ENCODE results near the gene EVI5. TPM values are rescaled to one million over a fixed set of nuclear protein-coding genes. Genes with fewer than 3 reads are reported as not detected.
"Not testable (repeated sequence)": the region's sequence is repeated elsewhere in the genome, so short reads cannot be mapped to it uniquely, and the experiment has no call there.

The EVI5 gene
- total RNA-seq, 2 donors from 2014 or later = 33.0 to 37.7 TPM

DNA sequence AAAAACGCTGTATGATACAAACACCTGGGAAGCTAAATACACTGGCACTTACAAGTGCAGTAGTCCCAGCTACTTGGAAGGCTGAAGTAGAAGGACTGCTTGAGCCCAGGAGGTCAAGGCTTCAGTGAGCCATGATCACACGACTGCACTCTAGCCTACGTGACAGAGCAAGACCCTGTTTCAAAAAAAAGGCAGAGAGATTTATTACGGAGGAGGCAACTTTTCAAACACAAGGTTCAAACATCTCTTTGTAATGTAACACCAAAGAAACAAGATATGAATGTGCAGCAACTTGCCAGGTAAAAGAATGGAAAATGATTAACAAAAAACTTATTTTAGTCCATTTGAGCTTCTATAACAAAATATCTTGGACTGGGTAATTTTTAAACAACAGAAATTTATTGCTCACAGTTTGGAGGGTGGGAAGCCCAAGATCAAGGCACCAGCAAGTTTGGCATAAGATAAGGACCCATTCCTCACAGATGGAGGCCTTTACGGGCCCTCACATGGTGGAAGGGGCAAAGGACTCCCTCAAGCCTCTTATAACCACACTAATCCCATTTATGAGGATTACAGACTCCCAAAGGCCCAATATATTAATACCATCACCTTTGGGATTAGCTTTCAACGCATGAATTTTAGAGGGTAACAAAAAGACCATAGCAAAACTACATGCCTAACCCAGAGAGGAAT, 73.3 kb downstream of the EVI5 start:
- intact Hi-C loops (cut with DNase I, micrococcal nuclease) = no loop called here
- DNase-seq (no peak), ATAC-seq (no peak)

- ATAC-seq (no peak), DNase-seq (no peak)
Measured at GRCh38 chr1:92709738-92710137, 75.2 kb downstream of the EVI5 start.

GRCh38 chr1:92708368-92708950, 76.4 kb downstream of the EVI5 start:
- intact Hi-C loops (cut with DNase I, micrococcal nuclease) = no loop called here
- no peak for ATAC-seq

More at GRCh38 chr1:92709738-92710137, 75.2 kb downstream of the EVI5 start:
- intact Hi-C loops (cut with DNase I, micrococcal nuclease) = no loop called here

DNA sequence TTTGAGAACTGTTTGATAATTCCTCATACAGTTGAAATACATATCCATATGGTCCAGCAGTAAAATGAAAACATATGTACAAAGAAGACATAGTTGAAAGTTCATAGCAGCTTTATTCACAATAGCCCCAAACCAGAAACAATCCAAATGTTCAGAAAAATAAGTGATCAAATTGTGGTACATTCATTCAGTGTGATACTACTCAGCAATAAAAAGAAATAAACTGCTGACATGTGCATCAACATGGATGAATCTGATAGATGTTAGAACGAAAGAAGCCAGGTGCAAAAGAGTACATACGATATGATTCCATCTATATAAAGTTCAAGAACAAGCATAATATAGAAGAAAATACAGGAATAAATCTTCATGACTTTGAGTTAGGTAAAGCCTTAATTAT, 77.2 kb downstream of the EVI5 start:
- no peak for ATAC-seq
- intact Hi-C loops (cut with DNase I, micrococcal nuclease) = no loop called here

More at GRCh38 chr1:92708368-92708950, 76.4 kb downstream of the EVI5 start:
- DNase-seq = no peak

DNA sequence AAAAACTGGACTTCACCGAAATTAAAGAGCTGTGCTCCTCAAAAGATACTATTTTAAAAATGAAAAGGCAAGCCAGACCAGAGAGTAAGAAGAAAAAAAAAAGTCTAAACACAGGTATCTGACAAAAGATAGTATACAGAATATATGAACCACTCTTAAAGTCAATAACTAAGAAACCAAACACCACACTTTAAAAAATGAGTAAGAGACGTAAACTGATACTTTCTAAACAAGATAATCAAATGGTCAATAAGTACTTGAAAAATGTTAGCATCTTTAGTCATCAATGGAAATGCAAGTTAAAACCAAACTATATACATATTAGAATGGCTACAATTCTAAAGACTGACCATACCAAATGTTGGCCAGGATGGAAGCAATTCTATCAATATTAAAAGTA, 77.6 kb downstream of the EVI5 start:
- intact Hi-C loops (cut with DNase I, micrococcal nuclease) = no loop called here
- no peak for ATAC-seq
- DNase-seq = no peak

More for the DNA sequence above, 77.2 kb downstream of the EVI5 start:
- no peak for DNase-seq

DNA sequence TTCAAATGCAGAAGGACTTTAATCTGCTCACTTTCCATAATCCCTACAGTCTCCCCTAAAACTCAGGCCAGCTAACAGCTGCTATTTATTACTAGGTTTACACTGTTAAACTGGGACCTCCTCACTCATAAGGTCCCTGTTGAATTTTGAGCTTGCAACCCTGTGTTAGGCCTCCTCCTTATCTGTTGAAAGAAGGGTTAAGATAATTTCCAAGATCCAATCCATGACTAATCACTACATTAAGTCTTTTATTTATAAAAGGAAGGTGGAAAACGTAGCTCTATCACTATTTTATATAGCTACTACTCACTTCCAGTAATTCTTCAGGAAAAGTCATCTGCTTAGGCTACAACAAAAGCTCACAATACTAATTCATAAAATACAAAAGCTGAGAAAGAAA, 79.5 kb downstream of the EVI5 start:
- ATAC-seq = no peak
- DNase-seq = no peak
- intact Hi-C loops (cut with DNase I, micrococcal nuclease) = no loop called here

DNA sequence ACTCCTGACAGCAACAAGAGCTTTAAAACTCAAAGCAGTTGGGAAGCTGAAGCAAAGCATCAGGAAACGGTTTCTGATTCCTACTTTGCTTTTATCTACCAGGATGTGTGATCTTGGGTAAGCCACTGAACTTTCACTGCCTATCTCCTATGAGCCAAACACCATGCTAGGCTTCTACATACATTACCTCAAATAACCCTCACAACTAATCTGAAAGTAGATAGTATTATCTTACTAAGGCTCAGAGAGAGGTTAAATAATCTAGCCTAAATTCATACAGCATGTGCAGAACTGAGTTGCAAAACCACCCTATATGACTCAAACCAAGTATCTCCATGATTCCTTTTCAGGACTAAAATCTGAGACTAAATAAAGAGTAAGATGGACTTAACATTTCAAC, 83.8 kb downstream of the EVI5 start:
- no peak for DNase-seq
- no peak for ATAC-seq
- intact Hi-C loops (cut with DNase I, micrococcal nuclease) = no loop called here

GRCh38 chr1:92698932-92699331, 86.0 kb downstream of the EVI5 start:
- no peak for DNase-seq
- no peak for ATAC-seq
- intact Hi-C loops (cut with DNase I, micrococcal nuclease) = no loop called here

GRCh38 chr1:92695104-92695503, 89.8 kb downstream of the EVI5 start:
- intact Hi-C loops (cut with DNase I, micrococcal nuclease) = no loop called here
- ATAC-seq (no peak), DNase-seq (no peak)

DNA sequence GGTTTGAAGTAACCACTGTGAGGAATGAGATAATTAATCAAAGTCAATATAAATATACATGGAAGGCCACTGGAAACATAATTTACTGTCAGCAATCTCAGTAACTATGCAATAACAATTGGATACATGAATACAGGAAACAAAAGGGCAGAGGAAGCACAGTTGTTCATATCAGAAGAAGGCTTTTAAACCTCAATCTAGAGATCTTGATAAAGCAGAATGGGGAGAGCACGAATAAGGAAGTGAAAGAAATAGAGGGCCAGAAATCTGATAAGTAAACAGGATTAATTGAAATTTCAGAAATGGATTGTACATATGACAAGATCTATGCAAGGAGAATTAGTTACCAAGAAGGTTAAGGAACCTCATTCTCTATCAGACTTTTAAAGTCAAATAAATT, 93.0 kb downstream of the EVI5 start:
- intact Hi-C loops (cut with DNase I, micrococcal nuclease) = no loop called here
- DNase-seq = no peak
- no peak for ATAC-seq

DNA sequence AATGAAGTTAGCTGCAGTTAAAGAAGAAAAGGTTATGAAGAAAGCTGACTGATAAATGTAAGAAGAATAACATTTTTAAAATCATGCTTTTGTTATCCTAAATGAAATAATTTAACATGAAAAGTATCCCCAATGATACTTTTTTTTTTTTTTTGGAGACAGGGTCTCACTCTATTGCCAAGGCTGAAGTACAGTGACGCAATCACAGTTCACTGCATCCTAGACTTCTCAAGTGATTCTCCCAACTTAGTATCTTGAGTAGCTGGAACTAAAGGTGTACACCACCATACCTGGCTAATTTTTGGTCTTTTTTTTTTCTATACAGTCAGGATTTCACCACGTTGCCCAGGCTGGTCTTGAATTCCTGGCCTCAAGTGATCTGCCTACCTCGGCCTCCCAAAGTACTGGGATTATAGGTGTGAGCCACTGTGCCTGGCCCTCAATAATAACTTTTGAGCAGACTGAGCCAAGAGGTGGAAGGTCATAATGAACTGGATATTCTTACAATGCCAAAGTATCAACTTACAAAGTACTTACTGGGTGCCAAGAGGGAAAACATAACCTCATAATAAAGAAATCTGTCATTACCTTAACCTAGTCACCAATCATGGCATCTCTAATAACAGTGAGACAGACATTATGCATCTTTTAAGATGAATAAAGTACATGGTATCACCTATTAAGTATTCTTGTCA, 94.5 kb downstream of the EVI5 start:
- ATAC-seq = no peak
- no peak for DNase-seq
- intact Hi-C loops (cut with DNase I, micrococcal nuclease) = no loop called here

GRCh38 chr1:92679980-92680379, 104.9 kb downstream of the EVI5 start:
- DNase-seq (no peak), ATAC-seq (no peak)
- intact Hi-C loops (cut with DNase I, micrococcal nuclease) = no loop called here

DNA sequence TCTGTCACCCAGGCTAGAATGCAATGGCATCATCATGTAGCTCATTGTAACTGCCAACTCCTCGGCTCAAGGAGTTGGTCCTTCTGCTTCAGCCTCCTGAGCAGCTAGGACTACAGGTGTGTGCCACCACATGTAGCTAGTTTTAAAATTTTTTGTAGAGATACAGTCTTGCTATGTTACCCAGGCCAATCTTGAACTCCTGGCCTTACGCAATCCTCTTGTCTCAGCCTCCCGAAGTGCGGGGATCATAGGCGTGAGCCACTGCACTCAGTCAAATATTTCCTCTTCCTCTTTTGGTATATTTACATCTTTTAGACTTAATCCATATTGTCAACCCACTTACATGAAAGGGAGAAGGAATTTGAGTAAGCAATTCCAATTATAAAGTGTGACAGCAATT, 121.1 kb downstream of the EVI5 start:
- ATAC-seq (no peak), DNase-seq (no peak)
- intact Hi-C loops (cut with DNase I, micrococcal nuclease) = no loop called here

- intact Hi-C loops (cut with DNase I, micrococcal nuclease) = no loop called here
Measured at GRCh38 chr1:92662048-92662447, 122.9 kb downstream of the EVI5 start.

GRCh38 chr1:92657701-92658100, 127.2 kb downstream of the EVI5 start:
- intact Hi-C loops (cut with DNase I, micrococcal nuclease) = no loop called here
- DNase-seq = no peak
- no peak for ATAC-seq

More at GRCh38 chr1:92662048-92662447, 122.9 kb downstream of the EVI5 start:
- DNase-seq (no peak), ATAC-seq (no peak)

GRCh38 chr1:92655197-92655801, 129.6 kb downstream of the EVI5 start:
- no peak for ATAC-seq
- intact Hi-C loops (cut with DNase I, micrococcal nuclease) = no loop called here

DNA sequence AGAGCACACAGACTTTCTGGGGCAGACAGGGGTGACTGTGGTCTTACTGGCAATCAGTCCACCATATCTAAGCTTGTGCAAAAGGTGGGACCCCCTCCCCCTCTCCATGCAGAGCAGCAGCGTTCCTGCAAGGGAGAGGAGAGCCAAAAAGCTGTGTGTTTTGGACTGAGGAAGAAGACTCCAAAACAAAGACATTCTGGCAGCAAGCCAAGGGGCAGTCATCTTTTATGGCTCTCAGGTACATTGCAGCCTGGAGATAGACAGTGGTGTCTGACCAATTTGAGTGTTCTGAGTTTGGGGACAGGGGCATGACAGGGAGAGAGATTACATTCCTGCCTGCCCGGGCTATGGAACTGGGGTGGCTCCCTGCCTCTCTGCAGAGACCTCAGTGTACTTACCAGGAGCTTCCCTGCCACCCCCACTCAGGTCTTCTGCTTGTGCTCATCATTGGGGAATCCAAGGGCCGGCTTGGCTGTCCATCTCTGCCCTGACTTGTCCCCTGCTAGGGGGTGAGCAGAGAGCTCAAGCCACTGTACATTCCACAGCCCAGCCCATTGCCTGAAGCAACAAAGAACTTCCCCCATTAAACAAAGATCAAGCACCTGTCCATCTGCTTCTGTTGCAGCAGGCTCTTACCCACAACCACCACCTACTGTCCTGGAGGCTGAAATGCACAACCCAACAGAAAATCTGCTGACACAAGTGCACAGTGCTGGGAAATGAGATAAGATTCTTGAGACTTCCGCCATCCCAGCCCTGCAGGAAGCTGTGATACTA, 131.1 kb downstream of the EVI5 start:
- ATAC-seq (no peak), DNase-seq (no peak)
- intact Hi-C loops (cut with DNase I, micrococcal nuclease) = no loop called here

More at GRCh38 chr1:92655197-92655801, 129.6 kb downstream of the EVI5 start:
- no peak for DNase-seq

GRCh38 chr1:92640686-92641085, 144.2 kb downstream of the EVI5 start:
- DNase-seq; intact Hi-C loops (cut with DNase I, micrococcal nuclease); ATAC-seq: not testable (repeated sequence)

DNA sequence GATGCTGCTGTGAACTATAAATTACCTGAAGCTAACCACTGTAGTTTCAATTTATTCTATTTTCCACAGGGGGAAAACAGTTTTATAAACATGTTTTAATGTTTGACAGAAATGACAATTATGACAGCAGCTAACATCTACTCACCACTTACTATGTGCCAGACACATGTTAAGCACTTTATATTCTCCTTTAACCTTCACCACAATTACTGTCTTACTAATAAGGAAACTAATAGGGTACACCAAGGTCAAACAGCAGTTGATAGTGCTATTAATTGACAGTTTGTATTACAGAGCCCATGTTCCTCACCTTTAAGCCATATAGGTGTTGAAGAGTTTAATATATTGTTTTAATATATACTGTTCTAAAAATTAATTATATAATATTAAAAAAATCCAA, 146.4 kb downstream of the EVI5 start:
- intact Hi-C loops (cut with DNase I, micrococcal nuclease) = no loop called here
- ATAC-seq = no peak

More for the DNA sequence above, 146.4 kb downstream of the EVI5 start:
- DNase-seq = no peak
